ENCODE data around the gene EP300.

The EP300 gene

DNA sequence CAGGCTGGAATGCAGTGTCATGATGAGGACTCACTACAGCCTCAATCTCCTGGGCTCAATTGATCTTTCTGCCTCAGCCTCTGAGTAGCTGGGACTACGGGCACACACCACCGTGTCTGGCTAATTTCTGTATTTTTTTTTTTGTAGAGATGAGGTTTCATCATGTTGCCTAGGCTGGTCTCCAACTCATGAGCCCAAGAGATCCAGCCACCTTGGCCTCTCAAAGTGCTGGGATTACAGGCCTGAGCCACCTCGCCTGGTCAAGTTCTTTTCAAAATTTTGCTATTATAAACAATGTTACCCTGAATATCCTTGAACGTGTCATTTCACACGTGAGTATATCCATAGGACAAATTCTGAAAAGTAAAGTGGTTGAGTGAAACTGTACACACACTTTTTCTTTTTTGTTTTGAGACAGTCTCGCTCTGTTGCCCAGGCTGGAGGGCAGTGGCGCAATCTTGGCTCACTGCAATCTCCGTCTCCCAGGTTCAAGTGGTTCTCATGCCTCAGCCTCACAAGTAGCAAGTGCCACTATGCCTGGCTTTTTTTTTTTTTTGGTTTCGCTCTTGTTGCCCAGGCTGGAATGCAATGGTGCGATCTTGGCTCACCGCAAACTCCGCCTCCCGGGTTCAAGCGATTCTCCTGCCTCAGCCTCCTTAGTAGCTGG is 21.6 kb upstream of the EP300 start:
- Histone ChIP-seq H3K4me1 (ENCODE audit: control insufficient read depth in 1 of 2, insufficient read depth in 1 of 2, low read depth in 1 of 2, low read length in 1 of 2) (peaks cover 18 to 20% of the 10 kb centered on the region in 2 experiments), H3K27ac (peak overlapping the region; percentile 38), H3K27me3 (no peaks in the 10 kb centered on the region), H3K4me3 (ENCODE audit: low read depth in 1 of 2, low read length in 1 of 2) (no peak overlapping the region), H3K36me3 (no peaks in the 10 kb centered on the region), H3K9me3 (no peaks in the 10 kb centered on the region)
- TF ChIP-seq, protein P1, sequence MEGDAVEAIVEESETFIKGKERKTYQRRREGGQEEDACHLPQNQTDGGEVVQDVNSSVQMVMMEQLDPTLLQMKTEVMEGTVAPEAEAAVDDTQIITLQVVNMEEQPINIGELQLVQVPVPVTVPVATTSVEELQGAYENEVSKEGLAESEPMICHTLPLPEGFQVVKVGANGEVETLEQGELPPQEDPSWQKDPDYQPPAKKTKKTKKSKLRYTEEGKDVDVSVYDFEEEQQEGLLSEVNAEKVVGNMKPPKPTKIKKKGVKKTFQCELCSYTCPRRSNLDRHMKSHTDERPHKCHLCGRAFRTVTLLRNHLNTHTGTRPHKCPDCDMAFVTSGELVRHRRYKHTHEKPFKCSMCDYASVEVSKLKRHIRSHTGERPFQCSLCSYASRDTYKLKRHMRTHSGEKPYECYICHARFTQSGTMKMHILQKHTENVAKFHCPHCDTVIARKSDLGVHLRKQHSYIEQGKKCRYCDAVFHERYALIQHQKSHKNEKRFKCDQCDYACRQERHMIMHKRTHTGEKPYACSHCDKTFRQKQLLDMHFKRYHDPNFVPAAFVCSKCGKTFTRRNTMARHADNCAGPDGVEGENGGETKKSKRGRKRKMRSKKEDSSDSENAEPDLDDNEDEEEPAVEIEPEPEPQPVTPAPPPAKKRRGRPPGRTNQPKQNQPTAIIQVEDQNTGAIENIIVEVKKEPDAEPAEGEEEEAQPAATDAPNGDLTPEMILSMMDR (IDR thresholded peaks at IDR 0.05), result no peak

DNA sequence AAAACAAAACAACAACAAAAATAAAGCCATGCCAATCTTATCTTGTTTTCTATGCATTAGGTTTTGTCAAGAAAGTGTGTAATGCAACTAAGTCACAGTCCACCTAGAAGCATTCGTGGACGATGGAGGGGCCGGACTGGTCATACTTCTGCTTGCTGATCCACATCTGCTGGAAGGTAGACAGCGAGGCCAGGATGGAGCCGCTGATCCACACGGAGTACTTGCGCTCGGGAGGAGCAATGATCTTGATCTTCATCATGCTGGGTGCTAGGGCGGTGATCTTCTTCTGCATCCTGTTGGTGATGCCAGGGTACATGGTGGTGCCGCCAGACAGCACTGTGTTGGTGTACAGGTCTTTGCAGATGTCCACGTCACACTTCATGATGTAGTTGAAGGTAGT is 18.3 kb upstream of the EP300 start:
- Histone ChIP-seq H3K4me3 (ENCODE audit: low read depth in 1 of 2, low read length in 1 of 2) (no peak overlapping the region), H3K27me3 (no peaks in the 10 kb centered on the region), H3K36me3 (no peaks in the 10 kb centered on the region), H3K27ac (no peak overlapping the region), H3K4me1 (ENCODE audit: control insufficient read depth in 1 of 2, insufficient read depth in 1 of 2, low read depth in 1 of 2, low read length in 1 of 2) (peaks cover 10 to 11% of the 10 kb centered on the region in 2 experiments), H3K9me3 (no peaks in the 10 kb centered on the region)
- TF ChIP-seq, protein P1 (IDR thresholded peaks at IDR 0.05), result no peak

DNA sequence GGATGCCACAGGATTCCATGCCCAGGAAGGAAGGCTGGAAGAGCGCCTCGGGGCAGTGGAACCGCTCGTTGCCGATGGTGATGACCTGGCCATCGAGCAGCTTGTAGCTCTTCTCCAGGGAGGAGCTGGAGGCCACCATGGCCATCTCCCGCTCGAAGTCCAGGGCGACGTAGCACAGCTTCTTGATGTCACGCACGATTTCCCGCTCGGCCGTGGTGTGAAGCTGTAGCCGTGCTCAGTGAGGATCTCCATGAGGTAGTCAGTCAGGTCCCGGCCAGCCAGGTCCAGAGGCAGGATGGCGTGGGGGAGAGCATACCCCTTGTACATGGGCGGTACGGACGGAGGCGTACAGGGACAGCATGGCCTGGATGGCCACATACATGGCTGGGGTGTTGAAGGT is 17.9 kb upstream of the EP300 start:
- Histone ChIP-seq H3K36me3 (no peaks in the 10 kb centered on the region), H3K4me3 (ENCODE audit: low read depth in 1 of 2, low read length in 1 of 2) (no peak overlapping the region), H3K4me1 (ENCODE audit: control insufficient read depth in 1 of 2, insufficient read depth in 1 of 2, low read depth in 1 of 2, low read length in 1 of 2) (peaks cover 6 to 7% of the 10 kb centered on the region in 2 experiments), H3K9me3 (no peaks in the 10 kb centered on the region), H3K27me3 (no peaks in the 10 kb centered on the region), H3K27ac (no peak overlapping the region)
- TF ChIP-seq, protein P1 (IDR thresholded peaks at IDR 0.05), result no peak

DNA sequence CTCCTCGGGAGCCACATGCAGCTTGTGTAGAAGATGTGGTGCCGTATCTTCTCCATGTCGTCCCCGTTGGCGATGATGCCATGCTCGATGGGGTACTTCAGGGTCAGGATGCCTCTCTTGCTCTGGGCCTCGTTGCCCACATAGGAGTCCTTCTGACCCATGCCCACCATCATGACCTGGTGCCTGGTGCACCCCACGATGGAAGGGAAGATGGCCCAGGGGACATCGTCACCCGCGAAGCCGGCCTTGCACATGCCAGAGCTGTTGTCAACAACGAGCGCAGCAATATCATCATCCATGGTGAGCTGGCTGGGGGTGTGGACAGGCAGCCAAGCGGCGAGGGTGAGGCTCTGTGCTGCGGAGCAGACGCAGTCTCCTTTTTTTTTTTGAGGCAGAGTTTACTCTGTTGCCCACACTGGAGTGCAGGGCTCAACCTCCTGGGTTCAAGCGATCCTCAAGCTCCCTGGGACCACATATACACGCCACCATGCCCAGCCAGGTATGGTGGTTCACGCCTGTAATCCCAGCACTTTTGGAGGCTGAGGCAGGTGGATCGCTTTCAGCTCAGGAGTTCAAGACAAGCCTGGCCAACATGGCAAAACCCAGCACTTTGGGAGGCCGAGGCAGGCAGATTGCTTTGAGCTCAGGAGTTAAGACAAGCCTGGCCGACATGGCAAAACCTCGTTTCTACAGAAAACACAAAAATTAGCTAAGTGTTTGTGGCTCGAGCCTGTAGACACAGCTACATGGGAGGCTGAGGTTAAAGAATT is 17.3 kb upstream of the EP300 start:
- Histone ChIP-seq H3K4me1 (ENCODE audit: control insufficient read depth in 1 of 2, insufficient read depth in 1 of 2, low read depth in 1 of 2, low read length in 1 of 2) (peaks cover 5 to 6% of the 10 kb centered on the region in 2 experiments), H3K27me3 (no peaks in the 10 kb centered on the region), H3K27ac (no peak overlapping the region), H3K9me3 (no peaks in the 10 kb centered on the region), H3K4me3 (ENCODE audit: low read depth in 1 of 2, low read length in 1 of 2) (no peak overlapping the region), H3K36me3 (no peaks in the 10 kb centered on the region)
- TF ChIP-seq, protein P1 (IDR thresholded peaks at IDR 0.05), result no peak

DNA sequence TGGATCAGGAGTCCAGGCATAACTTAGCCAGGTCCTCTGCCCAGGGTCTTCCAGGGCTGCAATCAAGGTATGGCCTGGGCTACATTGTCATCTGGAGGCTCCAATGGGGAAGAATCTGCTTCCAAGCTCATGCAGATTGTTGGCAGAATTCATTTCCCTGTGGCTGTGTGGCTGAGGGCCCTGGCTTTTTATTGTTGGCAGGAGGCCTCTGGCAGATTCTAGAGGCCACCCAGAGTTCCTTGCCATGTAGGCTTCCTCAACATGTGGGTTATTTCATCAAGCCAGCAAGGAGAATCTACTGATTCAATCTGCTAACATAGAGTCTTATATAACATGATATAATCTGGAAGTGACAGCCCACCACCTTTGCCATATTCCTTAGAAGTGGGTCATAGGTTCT is 16.4 kb upstream of the EP300 start:
- H3K27me3 ChIP-seq, result no peaks in the 10 kb centered on the region
- H3K36me3 ChIP-seq, result no peaks in the 10 kb centered on the region
- peaks cover under 1 to 3% of the 10 kb centered on the region in 2 experiments for H3K4me1 ChIP-seq (ENCODE audit: control insufficient read depth in 1 of 2, insufficient read depth in 1 of 2, low read depth in 1 of 2, low read length in 1 of 2)
- no peak overlapping the region for H3K27ac ChIP-seq
- H3K4me3 ChIP-seq (ENCODE audit: low read depth in 1 of 2, low read length in 1 of 2), result no peak overlapping the region
- TF ChIP-seq, protein P1 (IDR thresholded peaks at IDR 0.05), result no peak
- H3K9me3 ChIP-seq, result no peaks in the 10 kb centered on the region
